Muscle of leg (tissue), 16 donors: ENCODE data around the gene ZCCHC12. TPM values are rescaled to one million over a fixed set of nuclear protein-coding genes. Genes with fewer than 3 reads are reported as not detected.
"Not testable (repeated sequence)": the region's sequence is repeated elsewhere in the genome, so short reads cannot be mapped to it uniquely, and the experiment has no call there.

Experiments used
- DNase-seq: peaks from one replicate; pipeline ENCODE4 v3.0.0; 2013
- H3K27ac ChIP-seq: one replicate; pipeline ENCODE4 v1.5.1; 2013; ENCODE audit warnings: mild to moderate bottlenecking, low read length, control low read depth
- H3K27me3 ChIP-seq: one replicate; pipeline ENCODE4 v1.6.1; 2013; ENCODE audit warnings: low read length; ENCODE audit not compliant: control insufficient read depth, insufficient read depth
- H3K36me3 ChIP-seq: one replicate; pipeline ENCODE4 v1.6.1; 2013; ENCODE audit warnings: low read length; ENCODE audit not compliant: control insufficient read depth, insufficient read depth
- H3K4me1 ChIP-seq: one replicate; pipeline ENCODE4 v1.6.1; 2013; ENCODE audit warnings: low read length; ENCODE audit not compliant: control insufficient read depth, insufficient read depth
- H3K4me3 ChIP-seq: one replicate; pipeline ENCODE4 v1.5.1; 2013; ENCODE audit warnings: low read length, control low read depth
- H3K9me3 ChIP-seq: replicated peaks from 2 replicates; pipeline ENCODE4 v1.6.1; 2013; ENCODE audit warnings: low read depth, low read length; ENCODE audit not compliant: control insufficient read depth
- WGBS: methylation state at CpG from one replicate; pipeline ENCODE4 v1.1.5; 2013; ENCODE audit warnings: missing lambda C conversion rate; ENCODE audit not compliant: insufficient coverage; 5-methylcytosine and 5-hydroxymethylcytosine counted together
- long read RNA-seq, 11 donors: transcript quantifications; one replicate each; lab custom pipeline, GENCODE V29; 2026
- polyA plus RNA-seq, 8 donors: library from polyadenylated mRNA; unstranded; fragments of 120-200 nt; gene quantifications; one replicate each; pipeline versions ENCODE4 v1.2.1 to v1.2.3, GENCODE V29; 2013; ENCODE audit warnings: inconsistent platforms in 1 of 8, low replicate concordance in 1 of 8; ENCODE audit not compliant: insufficient read length in 8 of 8, insufficient read depth in 1 of 8
- total RNA-seq: library from RNA; stranded (reverse); fragments of 120-200 nt; gene quantifications from one replicate; pipeline ENCODE4 v1.2.4, GENCODE V29; 2013

Gene ZCCHC12
- total RNA-seq (0.27 TPM), polyA plus RNA-seq (under 1 TPM; 0.29 to 1.00 (median 0.42) TPM)
- long read RNA-seq, donor 1 = 0 reads
- long read RNA-seq, donor 2 = 0 reads
- long read RNA-seq, donor 3 = 0 reads
- long read RNA-seq, donor 4 = 0 reads
- long read RNA-seq, donor 5 = 0 reads
- long read RNA-seq, donor 6 = 0 reads
- long read RNA-seq, donor 7 = 0 reads
- long read RNA-seq, donor 8 = 0 reads
- long read RNA-seq, donor 9 = 0 reads
- long read RNA-seq, donor 10 = 0 reads
- long read RNA-seq, donor 11 = 0 reads

DNA sequence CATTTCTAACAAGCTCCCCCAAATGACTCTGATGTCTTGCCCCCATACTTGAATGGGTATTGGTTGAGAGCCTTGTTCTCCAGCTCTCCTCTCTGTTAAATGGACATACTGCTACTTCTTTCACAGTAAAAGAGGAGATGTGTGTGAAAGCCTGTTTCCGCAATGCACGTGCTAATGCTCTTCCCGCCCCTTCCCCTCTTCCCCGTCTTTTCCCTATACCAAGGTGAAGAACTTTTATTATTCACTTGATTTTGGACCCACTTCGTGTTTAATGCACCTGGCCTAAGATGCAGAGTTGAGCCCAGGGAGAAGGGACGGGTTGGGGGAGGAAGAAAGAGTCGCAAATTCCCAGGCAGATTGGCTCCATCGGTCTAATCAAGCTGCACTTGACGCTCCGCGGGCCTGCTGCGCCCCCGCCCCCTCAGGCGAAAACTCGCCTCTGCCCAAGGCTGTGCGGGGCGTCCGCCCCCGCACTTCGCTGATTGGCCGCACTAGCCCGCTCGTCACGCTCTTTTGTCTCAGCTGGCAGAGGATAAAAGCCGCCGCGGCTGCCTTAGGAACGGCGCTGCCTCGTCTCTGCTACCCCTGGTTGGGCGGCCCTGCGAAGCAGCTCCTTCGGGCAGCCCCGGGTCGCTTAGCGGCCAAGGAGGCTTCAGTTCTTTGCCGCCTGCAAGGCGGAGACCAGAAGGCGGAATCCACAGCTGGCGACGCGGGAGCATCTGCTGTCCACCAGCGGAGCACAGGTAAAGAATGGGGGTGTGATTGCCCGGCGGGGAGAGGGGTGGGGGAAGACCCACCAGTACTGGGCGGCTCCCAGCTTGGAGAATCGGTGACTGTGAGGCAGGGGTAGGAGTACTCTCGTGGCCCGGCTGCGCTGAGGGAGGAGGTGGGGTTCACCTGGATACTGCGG, at the start of gene ZCCHC12:
Gene ZCCHC12 (plus strand): TSS at position 562 of the 910 bp plus-strand sequence. CDS start 1,421 bp downstream, outside the sequence.
- peak; percentile 74 for DNase-seq
- H3K4me1 ChIP-seq = peaks cover 13% of the 10 kb centered on the region
- H3K27ac ChIP-seq = no peak within 1 kb of the TSS
- no peaks in the 10 kb centered on the region for H3K9me3 ChIP-seq
- no peaks in the 10 kb centered on the region for H3K36me3 ChIP-seq
- H3K4me3 ChIP-seq = peak within 1 kb of the TSS; percentile 24
- H3K27me3 ChIP-seq = peaks cover 54% of the 10 kb centered on the region
- 36% methylated on average over 46 of the region's 51 CpGs for WGBS

DNA sequence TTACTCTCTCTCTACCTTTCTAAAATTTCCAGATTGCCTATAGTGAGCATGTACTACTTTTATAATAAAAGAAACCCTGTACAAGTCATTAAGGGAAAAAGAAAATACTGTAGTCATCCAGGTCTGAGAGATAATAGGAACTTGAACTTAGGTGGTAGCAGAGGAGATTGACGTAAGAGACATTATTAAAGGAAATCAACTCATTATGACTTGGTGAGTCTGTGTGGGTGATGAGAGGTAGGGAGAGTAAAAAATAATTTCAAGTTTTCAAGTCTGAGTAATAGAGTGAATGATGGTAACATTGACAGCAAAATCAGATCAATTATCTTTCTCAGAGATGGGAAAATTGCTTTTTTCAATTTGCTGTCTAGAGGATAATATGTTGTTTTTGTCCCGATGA, 44.0 kb upstream of the ZCCHC12 start:
- WGBS = no CpG with 5 or more reads among the region's 2 CpGs
- Histone ChIP-seq H3K27ac (no peak overlapping the region), H3K4me1 (no peaks in the 10 kb centered on the region), H3K9me3 (no peaks in the 10 kb centered on the region), H3K4me3 (no peak overlapping the region), H3K36me3 (no peaks in the 10 kb centered on the region), H3K27me3 (peaks cover 4% of the 10 kb centered on the region)
- DNase-seq = no peak

DNA sequence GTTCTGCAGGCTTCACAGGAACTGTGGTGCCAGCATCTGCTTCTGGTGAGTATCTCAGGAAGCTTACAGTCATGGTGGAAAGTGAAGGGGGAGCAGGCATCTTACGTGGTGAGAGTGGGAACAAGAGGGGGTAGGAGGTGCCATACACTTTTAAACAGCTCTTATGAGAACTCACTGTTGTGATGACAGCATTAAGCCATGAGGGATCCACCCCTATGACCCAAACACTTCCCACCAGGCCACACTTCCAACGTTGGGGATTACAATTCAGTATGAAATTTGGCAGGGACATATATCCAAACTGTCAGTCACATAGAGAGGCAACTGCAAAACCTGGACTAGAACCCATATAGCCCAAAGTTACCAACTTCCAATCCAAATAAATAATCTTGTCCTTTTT, 43.1 kb upstream of the ZCCHC12 start:
- WGBS = no CpG with 5 or more reads among the region's 2 CpGs
- DNase-seq = peak; percentile 25
- H3K4me3 ChIP-seq = no peak overlapping the region
- no peaks in the 10 kb centered on the region for H3K27me3 ChIP-seq
- H3K4me1 ChIP-seq = no peaks in the 10 kb centered on the region
- no peaks in the 10 kb centered on the region for H3K36me3 ChIP-seq
- peak overlapping the region; percentile 18 for H3K27ac ChIP-seq
- H3K9me3 ChIP-seq = no peaks in the 10 kb centered on the region

DNA sequence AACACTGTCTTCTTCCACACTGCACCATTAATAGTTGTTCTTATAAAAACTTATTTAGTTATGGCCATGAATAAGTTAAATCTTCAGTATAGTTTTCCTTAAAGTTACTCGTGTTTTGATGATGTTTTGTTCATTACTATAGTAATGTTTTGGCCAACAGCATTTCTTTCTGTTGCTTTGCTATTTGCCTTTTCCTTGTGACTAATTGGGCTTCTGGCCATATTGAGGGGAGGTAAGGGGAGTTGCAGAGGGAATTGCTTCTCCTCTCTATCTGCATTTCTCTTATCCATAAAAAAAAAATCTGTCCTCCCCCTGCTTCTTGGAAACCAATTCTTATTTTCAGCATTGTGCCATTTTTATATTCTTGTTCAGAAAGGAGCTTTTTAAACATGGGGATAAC, 42.7 kb upstream of the ZCCHC12 start:
- DNase-seq = peak; percentile 93
- no peaks in the 10 kb centered on the region for H3K27me3 ChIP-seq
- H3K36me3 ChIP-seq = no peaks in the 10 kb centered on the region
- no CpG with 5 or more reads among the region's 1 CpG for WGBS
- H3K27ac ChIP-seq = peak overlapping the region; percentile 18
- H3K4me1 ChIP-seq = no peaks in the 10 kb centered on the region
- no peaks in the 10 kb centered on the region for H3K9me3 ChIP-seq
- no peak overlapping the region for H3K4me3 ChIP-seq

DNA sequence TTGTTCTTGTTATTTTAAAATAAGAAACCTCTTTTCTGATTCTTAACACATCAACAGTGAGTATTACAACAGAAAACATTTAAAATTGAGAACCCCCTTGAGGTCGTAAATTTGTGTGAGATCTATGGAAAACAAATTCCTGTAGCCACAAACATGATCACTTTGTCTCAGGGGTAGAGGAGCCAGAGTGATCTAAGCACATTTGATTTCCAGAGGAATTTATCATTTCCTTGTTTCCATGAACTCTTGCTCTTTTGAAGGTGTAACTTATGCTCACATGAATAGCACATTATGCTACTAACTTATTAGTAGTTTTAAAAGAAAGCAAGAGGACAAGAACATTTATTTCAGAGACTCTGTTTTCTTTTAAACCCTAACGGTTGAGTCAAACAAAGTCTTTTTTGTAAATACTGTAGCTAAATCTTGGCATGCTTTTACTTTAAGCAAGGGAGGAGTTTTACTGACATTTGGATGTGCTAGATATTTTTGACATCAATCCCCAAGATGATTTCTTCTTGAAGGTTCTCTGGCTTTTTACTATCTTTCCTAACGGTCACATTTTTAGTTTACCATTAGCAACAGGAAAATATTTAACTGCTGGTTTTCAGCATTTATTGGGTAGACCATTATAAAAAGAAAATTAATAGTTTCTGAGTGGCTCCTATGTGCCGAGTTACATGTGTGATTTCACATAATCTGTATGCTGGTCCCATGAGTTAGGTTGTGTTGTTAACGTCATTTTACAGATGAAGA, 27.9 kb upstream of the ZCCHC12 start:
- Histone ChIP-seq H3K27me3 (peaks cover 2% of the 10 kb centered on the region), H3K27ac (peak overlapping the region; percentile 87)
- WGBS = 50% methylated on average over 1 of the region's 5 CpGs

DNA sequence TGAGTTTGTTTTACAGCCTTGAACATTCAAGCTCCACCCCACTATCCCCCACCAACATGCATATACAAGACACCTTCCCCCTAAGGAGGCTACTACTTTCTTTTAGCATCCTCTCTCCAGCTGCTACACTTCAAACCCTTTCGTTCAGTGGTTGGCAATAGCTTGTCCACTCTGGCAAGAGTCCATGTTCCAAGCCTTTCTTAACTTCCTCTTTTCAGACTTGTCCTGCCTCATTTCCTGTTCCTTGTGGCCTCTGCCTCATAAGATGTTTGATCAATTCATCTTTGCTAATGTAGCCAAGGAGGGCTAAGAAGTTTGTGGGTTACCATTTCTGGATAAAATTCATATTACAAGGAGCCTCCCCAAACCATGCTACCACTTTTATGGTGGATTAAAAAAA, 20.8 kb upstream of the ZCCHC12 start:
- WGBS = 57% methylated on average over 1 of the region's 1 CpG
- peak; percentile 60 for DNase-seq

More for the DNA sequence above, 27.9 kb upstream of the ZCCHC12 start:
- no peaks in the 10 kb centered on the region for H3K9me3 ChIP-seq
- no peaks in the 10 kb centered on the region for H3K36me3 ChIP-seq
- peak; percentile 87 for DNase-seq
- no peaks in the 10 kb centered on the region for H3K4me1 ChIP-seq
- no peak overlapping the region for H3K4me3 ChIP-seq

DNA sequence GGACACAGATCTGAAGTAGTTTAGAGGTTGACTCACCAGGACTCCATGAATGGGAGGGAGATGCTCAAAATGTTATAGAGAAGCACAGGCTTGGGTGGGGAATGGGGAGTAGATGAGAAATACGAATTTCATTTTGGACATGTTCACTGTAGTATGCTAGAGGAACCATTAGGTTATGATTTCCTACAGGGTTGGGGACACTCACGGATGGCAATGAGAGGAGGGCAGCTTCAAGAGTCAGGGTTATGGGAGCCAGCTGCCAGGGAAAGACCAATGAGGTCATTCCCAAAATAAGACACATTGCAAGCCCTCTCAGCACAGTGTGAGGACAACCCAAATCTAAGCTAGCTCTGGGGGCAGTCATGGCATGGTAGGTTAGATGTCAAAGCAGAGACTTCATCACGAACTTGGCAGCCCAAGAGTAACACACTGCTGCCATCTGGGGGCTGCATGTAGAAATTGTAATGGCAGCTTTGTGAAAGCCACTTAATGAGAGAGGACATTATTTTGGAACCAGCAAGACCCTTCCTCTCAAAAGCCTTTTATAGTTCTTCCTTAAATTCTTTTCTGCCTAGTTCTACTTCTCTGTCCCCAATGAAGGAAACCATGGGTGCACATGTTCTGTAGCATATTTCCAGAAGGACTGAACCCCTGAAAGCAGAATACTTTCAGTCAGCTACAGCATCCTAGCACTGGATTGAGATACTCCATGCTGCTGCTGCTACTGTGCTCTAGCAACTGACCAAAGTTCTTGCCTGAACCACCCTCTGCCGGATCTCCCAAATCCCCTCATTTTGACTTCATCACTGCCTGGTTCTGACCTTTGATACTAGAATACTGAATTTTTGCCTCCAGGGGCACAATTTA, 16.2 kb upstream of the ZCCHC12 start:
- Histone ChIP-seq H3K4me3 (no peak overlapping the region), H3K4me1 (no peaks in the 10 kb centered on the region), H3K36me3 (no peaks in the 10 kb centered on the region), H3K9me3 (no peaks in the 10 kb centered on the region), H3K27ac (no peak overlapping the region), H3K27me3 (peaks cover 6% of the 10 kb centered on the region)
- WGBS = 52% methylated on average over 3 of the region's 4 CpGs
- peak; percentile 65 for DNase-seq

More for the DNA sequence above, 20.8 kb upstream of the ZCCHC12 start:
- no peak overlapping the region for H3K4me3 ChIP-seq
- H3K27me3 ChIP-seq = no peaks in the 10 kb centered on the region
- no peaks in the 10 kb centered on the region for H3K4me1 ChIP-seq
- H3K9me3 ChIP-seq = no peaks in the 10 kb centered on the region
- no peaks in the 10 kb centered on the region for H3K36me3 ChIP-seq
- no peak overlapping the region for H3K27ac ChIP-seq

DNA sequence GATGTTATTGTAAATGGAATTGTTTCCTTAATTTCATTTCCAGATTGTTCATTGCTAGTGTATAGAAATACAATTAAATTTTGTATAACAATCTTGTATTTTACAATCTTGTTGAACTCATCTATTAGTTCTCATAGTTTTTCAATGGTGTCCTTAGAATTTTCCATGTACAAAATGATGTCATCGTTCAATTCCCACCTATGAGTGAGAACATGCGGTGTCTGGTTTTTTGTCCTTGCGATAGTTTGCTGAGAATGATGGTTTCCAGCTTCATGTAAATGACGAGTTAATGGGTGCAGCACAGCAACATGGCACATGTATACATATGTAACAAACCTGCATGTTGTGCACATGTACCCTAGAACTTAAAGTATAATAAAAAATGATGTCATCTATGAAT, 6.4 kb upstream of the ZCCHC12 start:
- not testable (repeated sequence) for H3K27ac ChIP-seq, H3K36me3 ChIP-seq, H3K4me3 ChIP-seq, H3K27me3 ChIP-seq, H3K9me3 ChIP-seq, H3K4me1 ChIP-seq, DNase-seq
- WGBS = no CpG with 5 or more reads among the region's 4 CpGs

DNA sequence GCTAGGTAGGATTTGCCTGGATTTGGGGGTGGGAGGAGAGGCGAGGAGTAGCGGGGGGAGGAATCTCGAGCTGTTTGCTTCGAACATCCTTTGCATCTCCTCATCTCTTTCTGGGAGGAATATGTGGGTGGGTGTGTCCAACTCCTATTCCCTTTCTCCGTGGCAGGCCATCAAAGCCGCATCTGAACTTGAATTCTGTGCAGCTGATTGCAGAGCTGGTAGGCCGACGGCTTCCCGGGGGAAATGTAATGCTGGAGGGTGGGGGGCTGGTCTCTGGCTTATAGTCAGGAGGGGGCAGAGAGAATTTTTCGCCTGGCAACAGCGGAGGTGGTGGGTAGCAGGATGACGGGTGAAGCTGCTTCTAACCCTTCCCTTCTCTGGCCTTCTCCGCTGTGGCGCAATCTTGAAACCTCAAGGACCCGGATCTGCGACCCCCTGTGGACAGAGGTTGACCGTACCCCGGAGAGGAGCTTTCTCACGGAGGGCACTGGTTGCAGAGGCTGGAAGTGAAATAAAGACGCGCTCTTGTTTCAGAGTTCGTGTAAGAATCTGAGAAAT, 628 bp downstream of the ZCCHC12 start:
- Histone ChIP-seq H3K4me3 (peak overlapping the region; percentile 24), H3K36me3 (no peaks in the 10 kb centered on the region), H3K27me3 (peaks cover 54% of the 10 kb centered on the region), H3K27ac (no peak overlapping the region), H3K9me3 (no peaks in the 10 kb centered on the region), H3K4me1 (peaks cover 13% of the 10 kb centered on the region)
- DNase-seq = peak; percentile 20
- 45% methylated on average over 10 of the region's 22 CpGs for WGBS
